K562 (cell line): ENCODE results near the gene PTPRO. TPM values are rescaled to one million over a fixed set of nuclear protein-coding genes. Genes with fewer than 3 reads are reported as not detected.

ENCODE experiments used
- ATAC-seq: fragments of 200-7000 bp; cut with Tn5 transposase; 3 replicates; pipeline ENCODE4 v1.9.1; 2020; ENCODE audit warnings: moderate library complexity
- BruUV-seq: library from RNA; stranded (reverse); fragments of 400-500 nt; replicated peaks from 2 replicates; lab custom pipeline; 2021; lab: Mats Ljungman, UMichigan
- CTCF ChIA-PET: fragments of 300-600 bp; formaldehyde crosslinking; extraction: SDS; loops from one replicate; lab custom pipeline; 2021; ENCODE audit warnings: low intra/inter-chr PET ratio; lab: Yijun Ruan, JAX
- POLR2A ChIA-PET: fragments of 300-600, 350-650 bp; sonication (Branson Sonifier 250); formaldehyde crosslinking; extraction: SDS; loops from one replicate; lab custom pipeline; 2021; ENCODE audit warnings: antibody characterized with exemption, inconsistent platforms; lab: Yijun Ruan, JAX
- DNase-seq, 4 experiments: peaks; one replicate each; pipeline versions ENCODE4 v3.0.0 to v3.0.0-alpha.2; 2011 to 2018; ENCODE audit warnings: low spot score in 3 of 4, mixed read lengths in 3 of 4; ENCODE audit errors: extremely low read depth in 1 of 4
- FAIRE-seq: peaks from 2 replicates; lab custom pipeline; 2011; peaks lifted over from hg19 to GRCh38; lab: Jason Lieb, UNC
- H2AFZ ChIP-seq: 2 replicates; pipeline ENCODE4 v1.6.0; 2011; ENCODE audit warnings: low read depth, low read length, control low read depth, inconsistent platforms
- H3K27ac ChIP-seq: fragments of 200-600 bp; 3 replicates; pipeline ENCODE4 v1.8.0; 2011; ENCODE audit warnings: low read depth, mild to moderate bottlenecking, control low read depth, inconsistent platforms, low read length, moderate library complexity, mixed read lengths; ENCODE audit errors: extremely low read depth
- H3K27me3 ChIP-seq, 2 experiments: fragments of 300-600 bp in 1 of 2; 2 replicates in 1 of 2; 3 replicates in 1 of 2; pipeline versions ENCODE4 v1.6.0 to v1.8.0; 2011; ENCODE audit warnings: inconsistent platforms in 2 of 2, low read length in 2 of 2, mild to moderate bottlenecking in 1 of 2, mixed read lengths in 1 of 2, moderate library complexity in 1 of 2; ENCODE audit not compliant: control insufficient read depth in 2 of 2, insufficient read depth in 2 of 2
- H3K36me3 ChIP-seq: fragments of 300-600 bp; 3 replicates; pipeline ENCODE4 v1.8.0; 2011; ENCODE audit warnings: mild to moderate bottlenecking, low read length, inconsistent platforms; ENCODE audit not compliant: control insufficient read depth, insufficient read depth
- H3K4me1 ChIP-seq, 2 experiments: fragments of 200-600 bp in 1 of 2; replicated peaks in 1 of 2; 2 replicates in 1 of 2; 3 replicates in 1 of 2; pipeline versions ENCODE4 v1.5.1 to v1.8.0; 2011; ENCODE audit warnings: inconsistent platforms in 2 of 2, low read length in 2 of 2, mild to moderate bottlenecking in 1 of 2, mixed read lengths in 1 of 2, moderate library complexity in 1 of 2; ENCODE audit not compliant: control insufficient read depth in 2 of 2, insufficient read depth in 2 of 2
- H3K4me2 ChIP-seq: 2 replicates; pipeline ENCODE4 v1.6.1; 2011; ENCODE audit warnings: low read length, control low read depth, inconsistent platforms, mixed read lengths; ENCODE audit not compliant: insufficient read depth
- H3K4me3 ChIP-seq: fragments of 200-600 bp; sonication (generic), shearing (Covaris generic); 2 replicates; pipeline ENCODE4 v1.5.1; 2016; ENCODE audit warnings: control low read depth, inconsistent platforms
- H3K79me2 ChIP-seq: fragments of 200-600 bp; 3 replicates; pipeline ENCODE4 v1.8.0; 2011; ENCODE audit warnings: low read length, inconsistent platforms; ENCODE audit not compliant: control insufficient read depth, insufficient read depth
- H3K9ac ChIP-seq, 2 experiments: 2 replicates each; pipeline versions ENCODE4 v1.6.0 to v1.6.1; 2011; ENCODE audit warnings: low read depth in 2 of 2, low read length in 2 of 2, control low read depth in 1 of 2, inconsistent platforms in 1 of 2, mild to moderate bottlenecking in 1 of 2, mixed read lengths in 1 of 2; ENCODE audit not compliant: insufficient read depth in 1 of 2
- H3K9me1 ChIP-seq: one replicate; pipeline ENCODE4 v1.6.0; 2011; ENCODE audit warnings: inconsistent platforms, mild to moderate bottlenecking, low read length, moderate library complexity; ENCODE audit not compliant: control insufficient read depth, insufficient read depth
- H3K9me3 ChIP-seq: replicated peaks from 2 replicates; pipeline ENCODE4 v1.5.1; 2011; ENCODE audit warnings: low read depth, low read length, inconsistent platforms; ENCODE audit not compliant: control insufficient read depth, insufficient read depth
- H4K20me1 ChIP-seq: replicated peaks from 2 replicates; pipeline ENCODE4 v1.6.1; 2011; ENCODE audit warnings: low read length, inconsistent platforms, mixed read lengths; ENCODE audit not compliant: control insufficient read depth, insufficient read depth
- CEBPG ChIP-seq, 3 experiments: fragments of 200-800 bp in 1 of 3; sonication (Bioruptor generic) in 1 of 3; sonication (generic) in 1 of 3; formaldehyde crosslinking in 1 of 3; IDR thresholded peaks in 2 of 3; conservative IDR thresholded peaks in 1 of 3; 2 replicates each; pipeline versions ENCODE4 v1.6.1 to v1.8.0; 2016 to 2022; ENCODE audit warnings: missing compliant biosample characterization in 2 of 3, missing genetic modification characterization in 2 of 3, mild to moderate bottlenecking in 1 of 3, missing genetic modification reagents in 1 of 3
- CREB5 ChIP-seq: fragments of 250-450 bp; sonication (Bioruptor Pico); IDR thresholded peaks from 2 replicates; pipeline ENCODE4 v1.5.0; 2020; ENCODE audit warnings: mild to moderate bottlenecking
- POLR2AphosphoS5 ChIP-seq: IDR thresholded peaks from 2 replicates; pipeline ENCODE4 v1.6.1; 2011; ENCODE audit warnings: mild to moderate bottlenecking, low read depth, low read length, moderate library complexity; ENCODE audit not compliant: control insufficient read depth, insufficient read depth
- SNRNP70 ChIP-seq: fragments of 200-400 bp; formaldehyde crosslinking; optimal IDR thresholded peaks from 2 replicates; pipeline ENCODE3; 2017; ENCODE audit warnings: low read depth, low read length
- TAF15 ChIP-seq: fragments of 200-400 bp; formaldehyde crosslinking; IDR thresholded peaks from 2 replicates; pipeline ENCODE4 v1.6.1; 2017; ENCODE audit warnings: mild to moderate bottlenecking, low read depth, low read length, moderate library complexity
- TFAM ChIP-seq: fragments of 250-450 bp; sonication (Bioruptor Pico); conservative IDR thresholded peaks from 2 replicates; pipeline ENCODE4 v1.5.0; 2021; ENCODE audit warnings: mild to moderate bottlenecking, moderate library complexity
- TRIM25 ChIP-seq: fragments of 450-650 bp; IDR thresholded peaks from 2 replicates; pipeline ENCODE4 v1.7.0; 2016; ENCODE audit warnings: borderline replicate concordance
- ZNF551 ChIP-seq: fragments of 250-450 bp; sonication (Bioruptor Pico); IDR thresholded peaks from 2 replicates; pipeline ENCODE4 v1.5.0; 2021; ENCODE audit warnings: mild to moderate bottlenecking, moderate library complexity
- in situ Hi-C: fragments of 300-500 bp; cut with MboI; formaldehyde crosslinking; loops from 4 replicates; pipeline ENCODE4 v1.15.0; 2018; ENCODE audit warnings: inconsistent platforms, mixed read lengths
- intact Hi-C: fragments of 100-400 bp; cut with micrococcal nuclease; formaldehyde crosslinking; loops from 2 replicates; pipeline ENCODE4 v1.14.2; 2022
- polyA plus RNA-seq, 8 experiments: library from polyadenylated mRNA; depleted of rRNA in 4 of 8; stranded (reverse) in 5 of 8; unstranded in 3 of 8; fragments of >200 nt; fragmentation: Nextera tagmentation in 2 of 8; fragmentation: Illumina TruSeq in 1 of 8; extraction: Ambion mirVana in 2 of 8; extraction: Trizol in 1 of 8; gene quantifications; 2 replicates each; pipeline versions ENCODE4 v1.2.1 to v1.2.3, GENCODE V29; 2011 to 2014; ENCODE audit warnings: inconsistent platforms in 1 of 8, missing spikeins in 1 of 8
- total RNA-seq, 7 experiments: library from RNA; depleted of rRNA in 6 of 7; stranded (reverse); fragments of >200 nt in 6 of 7; fragmentation: Illumina TruSeq in 2 of 7; extraction: Trizol in 2 of 7; gene quantifications; 2 replicates each; pipeline versions ENCODE4 v1.2.1 to v1.2.3, GENCODE V29; 2011 to 2021; ENCODE audit warnings: low replicate concordance in 1 of 7

PTPRO gene
- total and polyA plus RNA-seq, 9 of the 15 experiments (the other 6 are each of a cell fraction or from before 2014, with no cell fraction given) = 0.22 TPM; not detected in 8

- ChIA-PET POLR2A (no interaction called here), CTCF (no interaction called here)
- Histone ChIP-seq H4K20me1 (no peaks in the 10 kb centered on the region), H3K9me1 (no peaks in the 10 kb centered on the region), H3K4me3 (no peak overlapping the region), H3K9ac (no peak overlapping the region), H3K27me3 (no peaks in the 10 kb centered on the region), H3K9me3 (no peaks in the 10 kb centered on the region), H3K79me2 (no peaks in the 10 kb centered on the region), H2AFZ (no peak overlapping the region), H3K4me2 (no peak overlapping the region), H3K27ac (no peak overlapping the region), H3K4me1 (no peaks in the 10 kb centered on the region), H3K36me3 (no peaks in the 10 kb centered on the region)
- BruUV-seq = no TSS peak
- no peak for DNase-seq
- no peak for FAIRE-seq
- TF ChIP-seq TAF15 (no peak), CEBPG (CRISPR knock-in tag; IDR thresholded peaks at IDR 0.05) (no peak), CEBPG (tag; conservative IDR thresholded peaks at IDR 0.05 in 1 of 2, IDR thresholded peaks at IDR 0.05 in 1 of 2) (no peak), ZNF551 (CRISPR knock-in tag) (no peak), TRIM25 (no peak), SNRNP70 (no peak), TFAM (no peak), CREB5 (CRISPR knock-in tag) (no peak), POLR2AphosphoS5 (no peak)
- ATAC-seq = no peak
- in situ Hi-C loops = no loop called here
- intact Hi-C loops = no loop called here
Measured at GRCh38 chr12:15544589-15544988, 222.3 kb downstream of the PTPRO start.
